Epithelial cell of proximal tubule (primary cell): ENCODE data around the gene PTPN9. TPM values are rescaled to one million over a fixed set of nuclear protein-coding genes. Genes with fewer than 3 reads are reported as not detected.
"Not testable (repeated sequence)": the region's sequence is repeated elsewhere in the genome, so short reads cannot be mapped to it uniquely, and the experiment has no call there.

ENCODE experiments used
- DNase-seq: peaks from one replicate; pipeline ENCODE4 v3.0.0-alpha.2; 2011; ENCODE audit warnings: low read depth
- H3K4me3 ChIP-seq: 2 replicates; pipeline ENCODE4 v1.5.1; 2011; ENCODE audit warnings: low read depth, mild to moderate bottlenecking, low read length
- CTCF ChIP-seq: conservative IDR thresholded peaks from 2 replicates; pipeline ENCODE4 v1.5.1; 2012; ENCODE audit warnings: low read depth, mild to moderate bottlenecking, low read length
- total RNA-seq: library from RNA; depleted of rRNA; stranded (reverse); fragments of >200 nt; gene quantifications from 2 replicates; pipeline ENCODE4 v1.2.3, GENCODE V29; 2015

The PTPN9 gene
- total RNA-seq, 1 donor from 2014 or later = 23.8 TPM

GRCh38 chr15:75451674-75452363, 127.3 kb downstream of the PTPN9 start, which contains the start of gene SIN3A:
Gene SIN3A (minus strand): TSS chr15:75451690. CDS start chr15:75430375, 21,315 bp downstream.
- no peak for TF ChIP-seq CTCF
- peak; percentile 99 for DNase-seq
- peak within 1 kb of the TSS; percentile 83 for H3K4me3 ChIP-seq

- no peak for TF ChIP-seq CTCF
- no peak for DNase-seq
- peak overlapping the region; percentile 83 for H3K4me3 ChIP-seq
These were observed 127.9 kb downstream of the PTPN9 start for GRCh38 chr15:75451202-75451673.

GRCh38 chr15:75450307-75451201, 128.6 kb downstream of the PTPN9 start:
- no peak for TF ChIP-seq CTCF
- H3K4me3 ChIP-seq = peak overlapping the region; percentile 83
- no peak for DNase-seq

GRCh38 chr15:75449585-75450306, 129.4 kb downstream of the PTPN9 start:
- H3K4me3 ChIP-seq = peak overlapping the region; percentile 83
- DNase-seq = no peak
- TF ChIP-seq CTCF = no peak

GRCh38 chr15:75448171-75448570, 130.9 kb downstream of the PTPN9 start:
- not testable (repeated sequence) for H3K4me3 ChIP-seq, DNase-seq

GRCh38 chr15:75446151-75446550, 133.0 kb downstream of the PTPN9 start:
- no peak for TF ChIP-seq CTCF

GRCh38 chr15:75445324-75445723, 133.8 kb downstream of the PTPN9 start:
- not testable (repeated sequence) for DNase-seq

More at GRCh38 chr15:75446151-75446550, 133.0 kb downstream of the PTPN9 start:
- no peak overlapping the region for H3K4me3 ChIP-seq
- DNase-seq = no peak

DNA sequence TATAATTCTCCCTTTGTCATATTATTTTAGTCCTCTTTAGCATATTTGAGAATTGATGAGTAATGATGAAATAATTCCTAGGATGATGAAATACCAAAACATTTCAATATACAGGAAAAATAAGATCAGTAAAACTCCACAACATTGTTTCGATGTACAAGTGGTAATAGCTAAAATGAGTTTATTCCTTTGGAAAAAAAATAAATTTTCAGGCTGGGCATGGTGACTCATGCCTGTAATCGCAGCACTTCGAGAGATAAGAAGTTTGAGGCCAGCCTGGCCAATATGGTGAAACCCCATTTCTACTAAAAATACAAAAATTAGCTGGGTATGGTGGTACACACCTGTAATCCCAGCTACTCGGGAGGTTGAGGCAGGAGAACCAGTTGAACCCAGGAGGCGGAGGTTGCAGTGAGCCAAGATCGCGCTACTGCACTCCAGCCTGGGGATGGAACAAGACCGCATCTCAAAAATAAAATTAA, 135.1 kb downstream of the PTPN9 start:
- DNase-seq, H3K4me3 ChIP-seq: not testable (repeated sequence)

More at GRCh38 chr15:75445324-75445723, 133.8 kb downstream of the PTPN9 start:
- H3K4me3 ChIP-seq = not testable (repeated sequence)
